Stromal cell of bone marrow (primary cell): ENCODE results near the gene BBS9.
A peak's percentile ranks its signal among the peaks of the same experiment; 100 is the strongest.
"Not testable (repeated sequence)": the region's sequence is repeated elsewhere in the genome, so short reads cannot be mapped to it uniquely, and the experiment has no call there.

Experiments used
- DNase-seq: peaks from one replicate; pipeline ENCODE4 v3.0.0-alpha.2; 2012; ENCODE audit warnings: low read depth

Gene BBS9

GRCh38 chr7:33196221-33196620 lies 66.9 kb downstream of the BBS9 start:
- DNase-seq, result peak; percentile 50

GRCh38 chr7:33200282-33200681 lies 70.9 kb downstream of the BBS9 start:
- no peak for DNase-seq

- DNase-seq, result no peak
Measured at GRCh38 chr7:33201821-33202220, 72.5 kb downstream of the BBS9 start.

GRCh38 chr7:33210958-33211357 lies 81.6 kb downstream of the BBS9 start:
- no peak for DNase-seq

DNA sequence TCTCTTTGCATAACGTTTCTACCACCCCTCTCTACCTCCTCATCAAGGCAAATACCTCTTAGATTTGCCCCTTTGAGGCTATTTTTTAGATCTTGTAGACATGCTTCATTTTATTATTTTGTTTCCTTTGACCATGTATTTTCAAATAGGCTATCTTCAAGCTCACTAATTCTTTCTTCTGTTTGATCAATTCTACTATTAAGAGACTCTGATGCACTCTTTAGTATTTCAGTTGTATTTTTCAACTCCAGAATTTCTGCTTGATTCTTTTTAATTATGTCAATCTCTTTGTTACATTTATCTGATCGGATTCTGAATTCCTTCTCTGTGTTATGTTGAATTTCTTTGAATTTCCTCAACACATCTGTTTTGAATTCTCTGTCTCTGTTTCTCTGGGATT lies 82.8 kb downstream of the BBS9 start:
- DNase-seq, result no peak

DNA sequence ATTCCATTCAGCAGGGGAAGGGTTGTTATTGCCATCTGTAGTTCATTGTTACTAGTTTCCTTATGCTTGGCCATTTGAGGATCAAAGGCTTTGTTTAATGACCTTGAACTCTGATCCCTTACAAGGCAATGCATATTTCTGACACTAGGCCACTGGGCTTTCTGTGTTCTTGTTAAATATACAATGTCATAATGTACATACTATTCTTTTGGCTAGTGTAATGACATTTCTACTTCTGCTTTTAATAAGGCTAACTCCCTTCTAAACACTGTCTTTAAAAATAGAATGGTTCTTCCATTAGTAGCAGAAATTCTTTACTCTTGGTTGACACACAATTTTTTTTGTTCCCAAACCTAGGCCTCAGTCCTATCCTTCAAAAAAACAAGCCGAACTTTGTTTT lies 86.6 kb downstream of the BBS9 start:
- DNase-seq, result no peak

GRCh38 chr7:33217595-33217994 lies 88.2 kb downstream of the BBS9 start:
- DNase-seq, result no peak

- not testable (repeated sequence) for DNase-seq
Measured at GRCh38 chr7:33218841-33219535, 89.6 kb downstream of the BBS9 start.

DNA sequence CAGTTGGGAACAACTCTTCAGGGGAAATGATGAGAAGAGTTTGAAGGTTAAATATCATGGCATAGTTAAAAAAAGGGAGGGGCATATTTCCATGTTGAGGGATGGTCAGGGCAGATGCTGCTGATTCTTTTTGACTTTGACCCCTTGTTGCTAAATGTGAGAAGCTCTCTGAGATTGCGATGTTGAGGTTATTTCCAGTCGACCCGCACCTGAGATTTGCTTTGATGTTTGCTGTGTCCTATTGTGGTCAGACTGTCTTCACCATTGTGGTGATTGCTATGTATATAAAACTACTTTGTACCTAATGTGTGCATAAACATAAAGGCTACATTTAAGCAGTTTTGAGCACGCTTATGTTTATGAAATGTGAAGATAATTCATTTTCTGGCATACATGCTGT lies 90.9 kb downstream of the BBS9 start:
- DNase-seq, result no peak

GRCh38 chr7:33221390-33221789 lies 92.0 kb downstream of the BBS9 start:
- DNase-seq, result no peak

- DNase-seq, result no peak
Measured at GRCh38 chr7:33232632-33233145, 103.3 kb downstream of the BBS9 start.

GRCh38 chr7:33233659-33234058 lies 104.3 kb downstream of the BBS9 start:
- DNase-seq, result no peak

DNA sequence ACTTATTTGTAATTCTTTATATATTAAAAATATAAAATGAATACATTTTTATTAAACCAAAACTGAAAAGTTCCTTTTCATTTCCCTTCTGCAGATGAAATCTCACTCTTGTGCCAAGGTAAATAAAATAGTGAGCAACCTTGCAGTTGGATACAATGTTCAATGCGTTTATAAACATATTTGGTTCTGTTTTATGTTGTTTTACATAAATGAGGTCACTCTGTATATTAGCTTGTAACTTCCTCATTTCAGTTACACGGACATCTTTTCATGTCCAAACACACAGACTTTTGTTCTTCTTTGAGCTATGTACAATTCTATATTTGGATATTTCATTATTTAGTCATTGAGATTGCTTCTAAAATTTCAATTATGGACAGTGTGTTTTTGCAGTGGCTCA lies 107.7 kb downstream of the BBS9 start:
- DNase-seq, result no peak

DNA sequence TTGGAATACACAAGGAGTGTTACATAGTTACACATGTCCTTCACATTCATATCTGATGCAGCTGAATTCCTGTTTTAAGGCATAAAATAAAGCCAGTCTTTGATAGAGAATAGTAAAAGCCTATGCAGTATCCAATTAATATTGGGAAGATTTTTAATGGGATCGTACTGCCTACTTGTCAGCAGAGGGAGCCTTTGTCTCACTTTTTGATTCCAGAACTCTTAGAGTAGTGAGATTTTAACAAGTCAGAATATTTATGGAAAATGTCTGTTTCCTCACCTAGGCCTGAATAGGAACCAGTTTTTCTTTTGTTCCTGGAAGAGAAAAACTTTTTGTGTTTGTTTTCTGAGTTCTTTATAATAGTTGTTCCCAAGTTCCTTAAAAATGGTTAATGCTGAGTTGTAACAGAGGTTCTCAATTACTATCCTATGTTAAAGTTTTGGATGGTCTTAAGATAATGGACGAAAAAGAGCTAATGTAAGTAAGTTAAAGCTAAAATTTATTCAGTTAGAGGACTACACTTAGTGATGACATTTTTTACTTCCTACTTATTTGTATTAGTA lies 114.0 kb downstream of the BBS9 start:
- DNase-seq, result peak; percentile 48

DNA sequence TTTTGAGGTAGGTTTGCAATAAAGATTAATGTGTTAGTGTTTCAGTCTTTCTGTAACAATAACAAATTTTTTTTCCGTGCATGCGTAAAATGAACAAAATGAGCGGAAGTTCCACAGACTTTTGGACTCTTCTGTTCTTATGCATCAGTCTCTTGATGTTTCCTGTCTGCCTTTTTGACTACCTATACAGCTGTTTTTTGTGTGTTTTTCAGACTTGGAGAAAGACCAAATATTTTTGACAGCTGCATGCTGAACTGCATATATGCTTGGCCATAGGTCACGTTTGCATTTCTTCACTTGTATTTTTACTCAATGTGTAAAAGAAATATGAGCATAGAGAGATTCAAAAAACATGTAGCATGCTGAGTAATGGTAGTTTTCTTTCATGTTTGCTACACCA lies 119.3 kb downstream of the BBS9 start:
- no peak for DNase-seq

- peak; percentile 65 for DNase-seq
Measured at GRCh38 chr7:33250421-33250871, 121.1 kb downstream of the BBS9 start.

GRCh38 chr7:33251301-33251700 lies 121.9 kb downstream of the BBS9 start:
- DNase-seq, result no peak

DNA sequence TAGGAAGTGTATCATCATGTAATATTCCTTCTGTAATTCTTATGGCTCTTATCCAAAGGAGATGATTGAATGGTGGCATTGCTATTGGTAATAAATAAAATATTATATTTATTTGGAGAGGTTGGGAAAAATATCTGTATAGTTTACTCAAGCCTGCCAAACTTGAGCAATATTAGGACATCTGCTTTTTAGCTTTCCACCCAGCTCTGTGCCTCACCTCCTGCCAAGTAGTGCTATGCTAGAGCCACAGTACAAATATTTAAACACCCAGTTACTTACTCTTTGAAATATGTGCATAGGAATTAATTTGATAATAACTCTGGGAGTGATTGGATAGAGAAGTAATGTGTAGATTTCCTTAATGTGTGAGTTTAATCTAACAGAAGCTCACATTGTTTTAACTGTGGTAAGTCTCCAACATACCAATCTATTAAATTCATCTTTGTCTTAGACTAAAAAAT lies 129.2 kb downstream of the BBS9 start:
- DNase-seq, result no peak

GRCh38 chr7:33261585-33261984 lies 132.2 kb downstream of the BBS9 start:
- no peak for DNase-seq

DNA sequence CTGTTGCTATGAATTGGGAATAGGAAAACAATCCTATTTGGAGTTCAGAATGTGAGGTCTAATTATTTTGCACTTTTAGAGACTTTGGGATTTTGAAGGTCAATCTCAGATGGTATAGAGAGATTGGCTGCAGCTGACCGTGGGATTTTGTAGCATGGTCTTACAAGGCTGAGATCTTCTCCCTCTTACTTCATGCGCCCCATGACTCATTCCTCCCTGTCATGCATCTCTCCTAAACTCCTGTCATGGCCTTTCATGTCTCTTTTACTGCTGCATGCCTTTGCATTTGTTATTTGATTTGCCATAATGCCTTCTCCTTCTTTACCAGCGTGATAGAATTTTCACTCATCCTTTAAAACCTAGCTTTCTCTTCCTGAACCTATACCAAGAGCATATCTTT lies 133.1 kb downstream of the BBS9 start:
- no peak for DNase-seq

DNA sequence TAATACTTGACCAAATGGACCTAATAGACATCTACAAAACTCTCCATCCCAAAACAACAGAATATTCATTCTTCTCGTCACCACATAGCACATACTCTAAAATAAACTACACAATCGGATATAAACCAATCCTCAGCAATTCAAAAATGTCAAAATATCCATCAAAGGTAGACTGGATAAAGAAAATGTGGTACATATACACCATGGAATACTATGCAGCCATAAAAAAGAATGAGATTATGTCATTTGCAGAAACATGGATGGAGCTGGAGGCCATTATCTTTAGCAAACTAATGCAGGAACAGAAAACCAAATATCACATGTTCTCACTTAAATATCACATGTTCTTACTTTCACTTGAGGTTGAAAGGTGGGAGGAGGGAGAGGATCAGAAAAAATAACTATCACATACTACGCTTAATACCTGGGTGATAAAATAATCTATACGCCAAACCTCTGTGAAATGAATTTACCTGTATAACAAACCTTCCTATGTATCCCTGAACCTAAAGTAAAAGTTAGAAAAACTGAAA lies 142.5 kb downstream of the BBS9 start:
- not testable (repeated sequence) for DNase-seq

DNA sequence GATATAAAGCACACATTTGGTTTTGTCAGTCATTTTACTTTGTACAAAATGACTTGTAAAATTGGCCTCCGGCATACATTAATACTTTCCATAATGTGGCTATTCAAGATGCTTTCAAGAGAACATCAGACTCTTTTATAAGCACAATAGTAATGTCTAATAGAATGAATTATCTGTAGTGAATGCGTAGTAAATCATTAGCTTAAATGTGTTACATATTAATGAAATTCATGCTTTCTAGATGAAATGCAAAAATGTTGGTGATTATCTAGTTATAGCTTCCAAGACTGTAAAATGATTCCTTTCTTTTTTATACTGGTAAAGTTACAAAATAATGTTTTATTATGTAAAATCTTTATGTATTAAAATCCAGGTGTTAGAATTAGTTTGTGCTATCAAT lies 144.0 kb downstream of the BBS9 start:
- no peak for DNase-seq

GRCh38 chr7:33276325-33276724 lies 147.0 kb downstream of the BBS9 start:
- no peak for DNase-seq
